Measurements from ENCODE around the gene ZC3H7A. TPM values are rescaled to one million over a fixed set of nuclear protein-coding genes. Genes with fewer than 3 reads are reported as not detected.
"Not testable (repeated sequence)": the region's sequence is repeated elsewhere in the genome, so short reads cannot be mapped to it uniquely, and the experiment has no call there.

The ZC3H7A gene
- 22.6 TPM for total RNA-seq
- long read RNA-seq, transcript ZC3H7A-201 (23 exons, 3,825 nt), result major isoform, 15 of 17 reads
- long read RNA-seq, partial matches to known transcripts, result 1 of 17 reads
- long read RNA-seq, other reads (novel, unspliced or antisense), result 1 of 17 reads

DNA sequence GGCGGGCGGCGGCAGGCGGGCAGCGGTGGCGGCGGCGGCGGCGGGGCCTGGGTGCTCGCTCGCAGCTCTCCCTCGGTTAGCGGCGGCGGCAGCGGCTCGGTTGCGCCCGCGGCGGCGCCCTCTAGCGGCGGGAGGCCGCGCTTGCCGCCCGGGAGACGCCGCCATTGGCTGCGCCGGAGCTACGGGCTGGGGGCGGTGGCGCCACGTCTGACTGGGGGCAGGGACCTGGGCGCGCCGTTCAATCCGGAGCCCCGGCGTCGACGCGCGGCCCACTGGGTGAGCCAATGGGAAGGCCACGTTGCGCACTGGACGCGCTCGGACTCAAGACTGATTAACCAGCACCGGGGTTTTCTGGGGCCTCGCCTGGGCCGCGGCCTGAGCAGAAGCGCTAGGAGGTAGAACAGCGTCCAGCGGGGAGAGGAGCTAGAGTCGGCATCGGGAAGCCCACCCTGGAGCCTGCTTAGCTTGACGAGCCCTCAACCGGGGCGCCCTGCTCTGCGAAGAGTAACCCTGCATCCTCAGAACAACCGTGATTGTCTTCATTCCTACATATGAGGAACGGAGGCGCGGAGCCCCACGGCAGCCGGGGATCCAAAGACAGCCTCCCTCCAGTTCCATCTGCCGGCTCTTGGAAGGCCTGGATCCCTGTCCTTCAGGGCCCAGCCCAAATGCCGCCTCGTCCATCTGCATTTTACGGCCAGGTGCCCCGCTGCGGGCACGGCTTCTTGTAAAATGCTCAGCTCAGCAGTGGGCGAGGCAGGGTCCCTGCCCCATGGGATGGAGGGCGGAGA is at the start of gene ZC3H7A:
ZC3H7A (minus strand) TSS at position 93 of the 791 bp plus-strand sequence. CDS start 14,904 bp downstream, outside the sequence.
- DNase-seq (ENCODE audit: missing footprints) (peak; percentile 99), ATAC-seq (peak; percentile 98)
- intact Hi-C loops (cut with DNase I), result loop anchor here (5.0 to 10.0 kb wide), 4 partner anchors 55 to 833 kb away; partner anchors contain the start of genes RSL1D1 and TXNDC11

- ATAC-seq (no peak), DNase-seq (ENCODE audit: missing footprints) (no peak)
- intact Hi-C loops (cut with DNase I), result no loop called here
Measured at GRCh38 chr16:11844499-11844898, 47.4 kb upstream of the ZC3H7A start.

GRCh38 chr16:11843861-11844260 is 46.8 kb upstream of the ZC3H7A start:
- no peak for DNase-seq (ENCODE audit: missing footprints)
- intact Hi-C loops (cut with DNase I), result no loop called here
- no peak for ATAC-seq

DNA sequence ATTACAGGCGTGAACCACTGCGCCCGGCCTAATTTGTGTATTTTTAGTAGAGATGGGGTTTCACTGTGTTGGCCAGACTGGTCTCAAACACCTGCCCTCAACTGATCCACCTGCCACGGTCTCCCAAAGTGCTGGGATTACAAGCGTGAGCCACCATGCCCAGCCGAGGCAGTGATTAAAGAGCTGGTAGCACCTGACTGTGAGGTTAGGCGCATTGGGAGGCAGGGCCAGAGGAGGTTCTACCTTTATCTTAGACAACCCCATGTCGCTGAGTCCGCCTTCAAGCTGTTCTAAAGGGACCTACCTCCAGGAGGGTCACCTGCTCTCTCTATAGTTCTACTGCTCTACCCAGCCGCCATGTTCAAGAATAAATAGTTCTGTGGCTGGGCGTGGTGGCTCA is 46.1 kb upstream of the ZC3H7A start:
- DNase-seq (ENCODE audit: missing footprints) (no peak), ATAC-seq (no peak)
- intact Hi-C loops (cut with DNase I), result no loop called here

- no peak for ATAC-seq
- intact Hi-C loops (cut with DNase I), result no loop called here
- DNase-seq (ENCODE audit: missing footprints), result no peak
Measured at GRCh38 chr16:11841026-11841425, 44.0 kb upstream of the ZC3H7A start.

DNA sequence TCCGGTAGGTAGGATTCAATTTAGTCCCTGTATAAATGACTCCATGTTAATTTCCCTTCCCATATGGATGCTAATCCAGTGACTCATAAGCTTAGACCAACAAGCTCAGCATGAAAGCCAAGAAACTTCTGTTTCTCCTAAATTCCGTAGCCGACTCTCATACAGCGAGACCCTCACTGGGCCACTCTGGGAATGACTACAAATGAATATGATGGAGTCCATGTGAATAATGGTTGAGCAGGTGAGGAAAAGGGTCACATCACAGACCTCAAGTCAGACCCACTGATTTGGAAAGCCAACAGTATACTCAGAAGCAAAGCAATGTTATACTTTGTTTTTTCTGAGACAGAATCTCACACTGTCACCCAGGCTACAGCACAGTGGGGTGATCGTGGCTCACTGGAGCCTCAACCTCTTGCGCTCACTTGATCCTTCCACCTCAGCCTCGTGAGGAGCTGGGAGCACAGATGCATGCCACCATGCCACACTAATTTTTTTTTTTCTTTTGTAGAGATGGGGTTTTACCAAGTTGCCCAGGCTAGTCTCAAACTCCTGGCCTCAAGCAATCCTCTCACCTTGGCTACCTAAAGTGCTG is 39.7 kb upstream of the ZC3H7A start:
- intact Hi-C loops (cut with DNase I), result no loop called here
- no peak for DNase-seq (ENCODE audit: missing footprints)
- no peak for ATAC-seq

DNA sequence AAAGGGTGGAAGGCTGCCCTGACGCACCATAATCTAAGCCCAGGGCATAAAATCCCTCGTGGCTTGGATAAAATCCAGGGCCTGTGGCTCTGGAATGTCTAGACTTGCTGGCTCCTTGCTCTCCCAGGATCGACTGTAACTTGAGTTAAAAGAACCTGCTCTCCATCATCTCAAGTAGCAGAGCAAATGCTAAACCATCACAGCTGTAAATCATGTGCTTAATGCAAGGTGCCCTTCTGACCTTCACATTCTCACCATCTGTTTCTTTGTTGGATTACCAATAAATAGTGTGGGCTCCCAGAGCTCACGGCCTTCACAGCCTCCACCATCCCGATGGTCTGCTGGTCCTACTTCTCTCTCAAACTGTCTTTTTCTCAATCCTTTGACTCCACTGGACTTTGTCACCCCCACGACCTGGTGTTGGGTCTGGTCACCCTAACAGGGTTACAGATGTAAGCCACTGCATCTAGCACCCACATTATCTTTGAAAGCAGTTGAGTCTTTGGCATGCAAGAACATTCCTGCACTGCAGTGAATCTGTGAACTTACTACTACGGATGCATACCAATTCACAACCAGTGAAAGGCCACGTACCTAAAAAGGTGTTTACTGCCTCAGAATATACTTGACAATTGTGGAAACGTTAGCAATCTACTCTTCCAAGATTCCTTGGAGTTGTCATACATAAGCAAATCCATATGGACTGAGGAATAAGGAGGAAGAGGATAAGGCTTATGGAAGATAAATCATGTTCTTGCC is 39.0 kb upstream of the ZC3H7A start:
- ATAC-seq, result no peak
- no peak for DNase-seq (ENCODE audit: missing footprints)
- intact Hi-C loops (cut with DNase I), result no loop called here

GRCh38 chr16:11835309-11835708 is 38.3 kb upstream of the ZC3H7A start:
- intact Hi-C loops (cut with DNase I), result no loop called here
- DNase-seq (ENCODE audit: missing footprints) (no peak), ATAC-seq (no peak)

DNA sequence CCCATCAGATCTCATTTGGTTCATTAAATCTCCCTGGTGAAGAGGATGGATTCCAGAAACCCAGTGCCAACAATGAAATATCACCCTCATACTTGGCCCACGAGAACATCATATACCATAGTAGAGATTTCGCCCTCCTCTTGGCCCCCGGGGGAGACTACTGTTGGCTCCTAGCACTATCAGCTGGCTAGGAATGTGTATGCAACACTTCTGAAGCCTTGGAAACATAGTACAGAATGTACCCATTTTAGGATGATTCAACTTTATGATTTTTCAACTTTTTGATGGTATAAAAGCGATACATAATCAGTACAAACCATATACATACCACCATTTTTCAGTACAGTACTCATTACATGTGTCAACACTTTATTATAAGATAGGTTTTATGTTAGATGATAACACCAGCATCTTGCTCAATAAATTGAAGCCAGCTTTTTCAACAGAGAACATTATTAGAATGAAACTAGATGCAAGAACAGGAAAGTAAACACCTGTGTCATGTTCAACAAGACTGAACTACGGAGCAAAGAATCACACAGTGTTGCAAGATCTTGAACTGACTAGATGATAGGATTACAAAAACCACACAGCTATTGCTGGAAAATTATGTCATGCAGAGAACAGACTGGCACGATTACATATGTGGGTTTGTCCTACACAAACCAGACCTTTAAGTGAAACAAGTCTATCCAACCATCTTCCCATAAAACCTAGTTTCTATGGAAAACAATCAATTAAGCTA is 37.1 kb upstream of the ZC3H7A start:
- no peak for DNase-seq (ENCODE audit: missing footprints)
- ATAC-seq, result no peak
- intact Hi-C loops (cut with DNase I), result no loop called here

DNA sequence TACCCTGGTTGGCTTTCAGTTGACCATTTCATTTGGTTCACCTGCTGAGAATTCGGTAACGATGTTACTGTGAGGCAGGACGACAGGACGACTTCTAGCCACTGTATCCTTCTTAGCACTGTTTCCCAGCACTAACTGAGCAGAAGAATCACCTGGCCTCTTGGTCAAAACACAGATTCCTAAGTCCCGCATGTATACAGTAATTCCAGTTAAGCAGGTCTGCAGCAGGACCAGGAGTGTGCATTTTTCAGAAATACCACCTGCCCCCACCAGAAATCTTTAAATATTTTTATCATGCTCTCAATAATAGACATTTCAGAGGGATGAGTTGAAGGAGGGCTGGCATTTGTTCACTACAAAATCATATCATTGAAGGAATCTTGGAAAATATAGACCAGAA is 31.6 kb upstream of the ZC3H7A start:
- intact Hi-C loops (cut with DNase I), result no loop called here
- ATAC-seq (no peak), DNase-seq (ENCODE audit: missing footprints) (no peak)

DNA sequence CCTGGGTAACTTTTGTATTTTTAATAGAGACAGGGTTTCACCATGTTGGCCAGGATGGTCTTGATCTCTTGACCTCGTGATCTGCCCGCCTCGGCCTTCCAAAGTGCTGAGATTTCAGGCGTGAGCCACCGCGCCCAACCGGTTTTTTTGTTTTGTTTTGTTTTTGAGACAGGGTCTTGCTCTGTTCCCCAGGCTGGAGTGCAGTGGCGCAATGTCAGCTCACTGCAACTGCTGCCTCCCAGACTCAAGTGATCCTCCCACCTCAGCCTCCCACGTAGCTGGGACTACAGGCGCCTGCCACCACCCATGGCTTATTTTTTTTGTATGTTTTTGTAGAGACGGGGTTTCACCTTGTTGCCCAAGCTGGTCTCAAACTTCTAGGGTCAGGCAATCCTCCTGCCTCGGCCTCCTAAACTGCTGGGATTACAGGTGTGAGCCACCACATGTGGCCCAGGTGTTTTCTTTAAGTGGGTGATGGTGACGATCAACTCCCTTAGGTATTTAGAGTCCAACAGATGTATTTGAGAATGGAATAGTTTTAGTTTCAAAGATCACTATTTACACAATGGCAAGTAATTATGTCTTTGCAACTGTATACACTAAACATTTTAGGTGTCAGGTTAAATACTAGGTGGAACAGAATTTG is 28.6 kb upstream of the ZC3H7A start:
- intact Hi-C loops (cut with DNase I); DNase-seq (ENCODE audit: missing footprints); ATAC-seq: not testable (repeated sequence)

DNA sequence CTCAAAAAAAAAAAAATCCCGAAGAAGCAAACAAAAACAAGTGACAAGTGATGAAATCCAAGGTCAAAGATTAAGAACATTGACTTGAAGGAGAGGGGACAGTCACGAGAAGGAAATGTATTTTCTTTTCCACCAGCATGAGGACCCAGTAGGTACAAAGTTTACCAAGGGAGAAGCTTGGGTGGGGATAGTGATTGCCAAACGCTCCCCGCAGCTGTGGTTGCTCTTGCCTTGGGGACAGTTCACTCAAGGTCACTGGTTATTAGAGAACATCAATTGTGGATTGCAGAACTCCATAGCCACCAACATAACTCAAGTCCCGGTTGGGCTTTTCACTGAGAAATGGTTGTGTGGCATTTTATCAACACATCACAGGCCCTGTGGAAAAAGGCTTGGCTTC is 27.3 kb upstream of the ZC3H7A start:
- peak; percentile 87 for ATAC-seq
- intact Hi-C loops (cut with DNase I), result no loop called here

GRCh38 chr16:11823645-11824044 is 26.6 kb upstream of the ZC3H7A start:
- intact Hi-C loops (cut with DNase I); DNase-seq (ENCODE audit: missing footprints); ATAC-seq: not testable (repeated sequence)

More for the DNA sequence above, 27.3 kb upstream of the ZC3H7A start:
- peak; percentile 77 for DNase-seq (ENCODE audit: missing footprints)

DNA sequence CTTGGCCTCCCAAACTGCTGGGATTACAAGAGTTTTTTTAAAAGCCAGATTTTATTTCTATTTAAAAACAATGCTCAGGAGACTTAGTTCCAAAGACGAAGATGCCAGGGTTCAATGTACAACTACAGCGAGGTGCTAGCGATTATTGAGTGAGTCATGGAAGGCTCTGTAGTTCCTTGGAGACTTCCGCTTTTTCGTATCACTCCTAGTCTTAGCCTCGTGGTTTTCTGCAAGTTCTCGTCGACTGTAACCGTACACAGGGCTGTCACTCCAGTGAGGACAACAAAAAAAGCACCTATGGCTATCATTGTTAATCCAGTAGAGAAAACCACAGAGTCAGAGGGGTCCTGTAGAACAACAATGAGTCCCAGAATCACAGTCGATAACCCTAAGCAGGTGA is 22.7 kb upstream of the ZC3H7A start:
- DNase-seq (ENCODE audit: missing footprints), result no peak
- intact Hi-C loops (cut with DNase I), result no loop called here
- ATAC-seq, result no peak

- DNase-seq (ENCODE audit: missing footprints); ATAC-seq; intact Hi-C loops (cut with DNase I): not testable (repeated sequence)
Measured at GRCh38 chr16:11818970-11819369, 21.9 kb upstream of the ZC3H7A start.

DNA sequence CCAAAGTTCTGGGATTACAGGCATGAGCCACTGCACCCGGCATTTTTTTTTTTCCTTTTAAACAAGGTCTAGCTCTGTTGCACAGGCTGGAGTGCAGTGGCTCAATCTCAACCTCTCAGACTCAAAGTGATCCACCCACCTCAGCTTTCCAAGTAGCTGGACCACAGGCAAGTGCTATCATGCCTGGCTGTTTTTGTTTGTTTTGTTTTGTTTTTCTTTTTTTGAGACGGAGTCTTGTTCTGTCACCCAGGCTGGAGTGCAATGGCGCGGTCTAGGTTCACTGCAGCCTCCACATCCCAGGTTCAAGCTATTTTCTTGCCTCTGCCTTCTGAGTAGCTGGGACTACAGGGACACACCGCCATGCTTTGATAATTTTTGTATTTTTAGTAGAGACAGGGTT is 19.1 kb upstream of the ZC3H7A start:
- ATAC-seq, result no peak
- DNase-seq (ENCODE audit: missing footprints), result no peak
- intact Hi-C loops (cut with DNase I), result no loop called here

- ATAC-seq; DNase-seq (ENCODE audit: missing footprints): not testable (repeated sequence)
- intact Hi-C loops (cut with DNase I), result loop anchor here (5.0 kb wide), 1 partner anchor 417 kb away; no protein-coding TSS in a partner anchor
Measured at GRCh38 chr16:11814800-11815199, 17.7 kb upstream of the ZC3H7A start.

DNA sequence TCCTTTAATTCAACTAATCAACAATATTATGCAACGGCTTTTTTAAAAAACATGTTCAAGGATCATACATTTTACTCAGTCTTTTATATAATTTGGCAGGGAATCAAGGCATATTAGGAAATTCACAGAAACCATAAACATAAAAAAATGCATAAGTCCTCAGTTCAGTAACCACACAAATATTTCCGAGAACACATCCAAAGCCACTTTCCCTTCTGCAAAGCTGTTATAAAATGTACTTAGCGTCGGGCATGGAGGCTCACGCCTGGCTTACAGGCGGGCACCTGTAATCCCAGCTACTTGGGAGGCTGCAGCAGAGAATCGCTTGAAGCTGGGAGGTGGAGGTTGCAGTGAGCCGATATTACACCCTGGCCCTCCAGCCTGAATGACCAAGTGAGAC is 9.7 kb upstream of the ZC3H7A start:
- ATAC-seq, result no peak
- no peak for DNase-seq (ENCODE audit: missing footprints)
- intact Hi-C loops (cut with DNase I), result no loop called here

Measured in Right ventricle myocardium inferior (tissue), 1 donor.